Measurements from ENCODE around the gene MRTFA. TPM values are rescaled to one million over a fixed set of nuclear protein-coding genes. Genes with fewer than 3 reads are reported as not detected.

MRTFA gene
- total and polyA plus RNA-seq, 2 of the 13 experiments (the other 11 are each of a cell fraction or from before 2014, with no cell fraction given), result 2.4 to 8.2 TPM

DNA sequence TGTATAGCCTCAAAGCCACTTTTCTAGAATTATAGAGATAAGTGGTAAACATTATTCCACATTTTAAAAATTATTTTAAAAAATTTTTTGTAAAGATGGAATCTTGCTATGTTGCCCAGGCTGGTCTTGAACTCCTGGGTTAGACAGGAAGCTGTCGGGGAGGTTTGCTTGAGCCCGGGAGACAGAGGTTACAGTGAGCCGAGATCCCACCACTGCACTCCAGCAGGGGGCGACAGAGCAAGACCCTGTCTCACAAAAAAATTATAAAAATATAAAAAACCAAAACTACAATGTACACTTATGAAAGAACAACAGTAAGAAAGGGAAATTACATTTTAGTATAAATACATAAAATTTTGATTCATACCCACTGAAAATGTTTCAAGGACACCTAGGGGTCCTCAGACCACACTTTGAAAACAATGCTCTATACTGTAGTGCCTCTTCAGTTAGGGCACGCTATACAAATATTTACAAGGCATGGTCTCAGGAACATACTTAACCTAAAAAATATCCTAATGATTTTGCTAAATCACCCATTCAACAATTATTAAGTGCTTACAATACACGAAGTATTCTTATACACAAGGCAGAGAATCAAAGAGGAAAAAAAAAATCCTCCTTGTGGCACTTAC, 111.2 kb downstream of the MRTFA start:
- BruUV-seq (replicated peaks), result no TSS peak
- FAIRE-seq (no peak), ATAC-seq (peak; percentile 67), DNase-seq (ENCODE audit: low spot score) (peak; percentile 31)
- CTCF ChIA-PET (ENCODE audit: low intra/inter-chr PET ratio, low total read pairs), result interaction anchor here (0.8 to 2.4 kb wide), 2 partner anchors 121 to 123 kb away, joined by 4 to 29 read pairs; no protein-coding TSS in a partner anchor
- no peak overlapping the region for H3K4me3 ChIP-seq (replicated peaks in 1 of 3; ENCODE audit: insufficient read depth in 1 of 3, low read depth in 2 of 3, low read length in 3 of 3)
- H3K9me3 ChIP-seq (ENCODE audit: low read length), result no peaks in the 10 kb centered on the region
- in situ Hi-C loops (cut with HindIII; ENCODE audit: extremely low pct_ligation_motif_present, low pct_unique_long_range_greater_than_20kb) (loop anchor here (5.0 kb wide), 1 partner anchor 122 kb away; no protein-coding TSS in a partner anchor), intact Hi-C loops (cut with micrococcal nuclease; ENCODE audit: unreplicated experiment) (loop anchor here (1.0 to 10.0 kb wide), 2 partner anchors 59 to 121 kb away; no protein-coding TSS in a partner anchor)
- H3K9ac ChIP-seq (ENCODE audit: insufficient read depth, low read depth, low read length), result no peak overlapping the region
- H4K20me1 ChIP-seq (ENCODE audit: insufficient read depth, low read length), result no peaks in the 10 kb centered on the region
- no peak overlapping the region for H3K4me2 ChIP-seq (ENCODE audit: low read depth, low read length)
- POLR2A ChIA-PET, result interaction anchor here (1.9 kb wide), 1 partner anchor 119 kb away, joined by 6 read pairs; no protein-coding TSS in a partner anchor
- no peak overlapping the region for H2AFZ ChIP-seq (ENCODE audit: low read length)
- H3K36me3 ChIP-seq (replicated peaks in 1 of 2; ENCODE audit: control insufficient read depth in 1 of 2, insufficient read depth in 2 of 2, low read length in 2 of 2), result peaks cover 0 to 3% of the 10 kb centered on the region in 2 experiments; a peak in 2 of 5 replicates
- H3K27ac ChIP-seq (ENCODE audit: extremely low read length, insufficient read depth, low read length), result peak overlapping the region; percentile 30
- 38% methylated on average over 6 of the region's 6 CpGs for WGBS (ENCODE audit: low lambda C conversion rate)
- peaks cover 34% of the 10 kb centered on the region for H3K4me1 ChIP-seq (ENCODE audit: insufficient read depth, low read length)
- H3K79me2 ChIP-seq (ENCODE audit: insufficient read depth, low read length), result no peaks in the 10 kb centered on the region
- H3K27me3 ChIP-seq (ENCODE audit: control insufficient read depth in 1 of 2, insufficient read depth in 2 of 2, low read length in 2 of 2), result no peaks in the 10 kb centered on the region
- TF ChIP-seq SRY (CRISPR knock-in tag; IDR thresholded peaks at IDR 0.05) (no peak), HNRNPK (IDR thresholded peaks at IDR 0.05; ENCODE audit: low read depth, low read length, poor library complexity, severe bottlenecking) (no peak), KLF13 (CRISPR knock-in tag; IDR thresholded peaks at IDR 0.05) (no peak), SNAI1 (CRISPR knock-in tag; IDR thresholded peaks at IDR 0.05; ENCODE audit: borderline replicate concordance) (no peak), SMC3 (IDR thresholded peaks at IDR 0.05; ENCODE audit: low read length) (peak; percentile 72), KDM1A (CRISPR knock-in tag; IDR thresholded peaks at IDR 0.05) (no peak), SPEN (CRISPR knock-in tag; IDR thresholded peaks at IDR 0.05; ENCODE audit: low read depth) (no peak), TBX2 (CRISPR knock-in tag; IDR thresholded peaks at IDR 0.05; ENCODE audit: borderline replicate concordance) (no peak), BRCA1 (CRISPR knock-in tag; IDR thresholded peaks at IDR 0.05) (no peak), FOXA3 (CRISPR knock-in tag; IDR thresholded peaks at IDR 0.05) (0 out of 2 replicates have a peak, but pooled peaks have one; percentile 24), ZNF121 (CRISPR knock-in tag; IDR thresholded peaks at IDR 0.05) (peak; percentile 30; the same call in 1 of the 2 replicates), KAT7 (CRISPR knock-in tag; IDR thresholded peaks at IDR 0.05; ENCODE audit: borderline replicate concordance) (no peak), HDAC6 (IDR thresholded peaks at IDR 0.05; ENCODE audit: low read depth, low read length) (no peak), ZNF83 (CRISPR knock-in tag; IDR thresholded peaks at IDR 0.05; ENCODE audit: borderline replicate concordance) (no peak)
- TF ChIP-seq, protein P1, sequence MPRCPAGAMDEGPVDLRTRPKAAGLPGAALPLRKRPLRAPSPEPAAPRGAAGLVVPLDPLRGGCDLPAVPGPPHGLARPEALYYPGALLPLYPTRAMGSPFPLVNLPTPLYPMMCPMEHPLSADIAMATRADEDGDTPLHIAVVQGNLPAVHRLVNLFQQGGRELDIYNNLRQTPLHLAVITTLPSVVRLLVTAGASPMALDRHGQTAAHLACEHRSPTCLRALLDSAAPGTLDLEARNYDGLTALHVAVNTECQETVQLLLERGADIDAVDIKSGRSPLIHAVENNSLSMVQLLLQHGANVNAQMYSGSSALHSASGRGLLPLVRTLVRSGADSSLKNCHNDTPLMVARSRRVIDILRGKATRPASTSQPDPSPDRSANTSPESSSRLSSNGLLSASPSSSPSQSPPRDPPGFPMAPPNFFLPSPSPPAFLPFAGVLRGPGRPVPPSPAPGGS (CRISPR knock-in tag; IDR thresholded peaks at IDR 0.05), result no peak
- TF ChIP-seq, protein P2, sequence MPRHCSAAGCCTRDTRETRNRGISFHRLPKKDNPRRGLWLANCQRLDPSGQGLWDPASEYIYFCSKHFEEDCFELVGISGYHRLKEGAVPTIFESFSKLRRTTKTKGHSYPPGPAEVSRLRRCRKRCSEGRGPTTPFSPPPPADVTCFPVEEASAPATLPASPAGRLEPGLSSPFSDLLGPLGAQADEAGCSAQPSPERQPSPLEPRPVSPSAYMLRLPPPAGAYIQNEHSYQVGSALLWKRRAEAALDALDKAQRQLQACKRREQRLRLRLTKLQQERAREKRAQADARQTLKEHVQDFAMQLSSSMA (CRISPR knock-in tag; IDR thresholded peaks at IDR 0.05), result no peak
- TF ChIP-seq, protein P3, sequence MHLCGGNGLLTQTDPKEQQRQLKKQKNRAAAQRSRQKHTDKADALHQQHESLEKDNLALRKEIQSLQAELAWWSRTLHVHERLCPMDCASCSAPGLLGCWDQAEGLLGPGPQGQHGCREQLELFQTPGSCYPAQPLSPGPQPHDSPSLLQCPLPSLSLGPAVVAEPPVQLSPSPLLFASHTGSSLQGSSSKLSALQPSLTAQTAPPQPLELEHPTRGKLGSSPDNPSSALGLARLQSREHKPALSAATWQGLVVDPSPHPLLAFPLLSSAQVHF (CRISPR knock-in tag; IDR thresholded peaks at IDR 0.05), result no peak
- TF ChIP-seq, protein P4, sequence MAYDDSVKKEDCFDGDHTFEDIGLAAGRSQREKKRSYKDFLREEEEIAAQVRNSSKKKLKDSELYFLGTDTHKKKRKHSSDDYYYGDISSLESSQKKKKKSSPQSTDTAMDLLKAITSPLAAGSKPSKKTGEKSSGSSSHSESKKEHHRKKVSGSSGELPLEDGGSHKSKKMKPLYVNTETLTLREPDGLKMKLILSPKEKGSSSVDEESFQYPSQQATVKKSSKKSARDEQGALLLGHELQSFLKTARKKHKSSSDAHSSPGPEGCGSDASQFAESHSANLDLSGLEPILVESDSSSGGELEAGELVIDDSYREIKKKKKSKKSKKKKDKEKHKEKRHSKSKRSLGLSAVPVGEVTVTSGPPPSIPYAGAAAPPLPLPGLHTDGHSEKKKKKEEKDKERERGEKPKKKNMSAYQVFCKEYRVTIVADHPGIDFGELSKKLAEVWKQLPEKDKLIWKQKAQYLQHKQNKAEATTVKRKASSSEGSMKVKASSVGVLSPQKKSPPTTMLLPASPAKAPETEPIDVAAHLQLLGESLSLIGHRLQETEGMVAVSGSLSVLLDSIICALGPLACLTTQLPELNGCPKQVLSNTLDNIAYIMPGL (CRISPR knock-in tag; IDR thresholded peaks at IDR 0.05; ENCODE audit: borderline replicate concordance in 1 of 2, low read depth in 1 of 2), result no peak
- TF ChIP-seq, protein P5, sequence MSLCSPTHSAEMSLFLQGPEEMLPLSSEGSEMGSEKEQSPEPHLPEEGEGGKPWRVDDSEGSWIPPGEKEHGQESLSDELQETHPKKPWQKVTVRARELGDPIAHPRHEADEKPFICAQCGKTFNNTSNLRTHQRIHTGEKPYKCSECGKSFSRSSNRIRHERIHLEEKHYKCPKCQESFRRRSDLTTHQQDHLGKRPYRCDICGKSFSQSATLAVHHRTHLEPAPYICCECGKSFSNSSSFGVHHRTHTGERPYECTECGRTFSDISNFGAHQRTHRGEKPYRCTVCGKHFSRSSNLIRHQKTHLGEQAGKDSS (CRISPR knock-in tag; IDR thresholded peaks at IDR 0.05; ENCODE audit: borderline replicate concordance, low read depth), result no peak

All from HepG2 (cell line).